GM12878 (cell line): ENCODE data around the gene ERC1. TPM values are rescaled to one million over a fixed set of nuclear protein-coding genes. Genes with fewer than 3 reads are reported as not detected.

Experiments used
- ATAC-seq: fragments of 200-7000 bp; cut with Tn5 transposase; 3 replicates; pipeline ENCODE4 v1.9.1; 2020; ENCODE audit warnings: mild to moderate bottlenecking, moderate library complexity
- BruUV-seq: library from RNA; stranded (reverse); fragments of 400-500 nt; replicated peaks from 2 replicates; lab custom pipeline; 2021; lab: Mats Ljungman, UMichigan
- CTCF ChIA-PET: fragments of 300-600 bp; sonication (Branson Sonifier 250); formaldehyde crosslinking; extraction: SDS; loops from one replicate; lab custom pipeline; 2021; ENCODE audit warnings: inconsistent platforms; lab: Yijun Ruan, JAX
- POLR2A ChIA-PET: fragments of 350-600 bp; formaldehyde crosslinking; extraction: SDS; loops from one replicate; lab custom pipeline; 2021; ENCODE audit warnings: inconsistent platforms; lab: Charles Lee
- RAD21 ChIA-PET: fragments of 300-600 bp; sonication (Branson Sonifier 250); formaldehyde crosslinking; loops from one replicate; lab custom pipeline; 2023; ENCODE audit warnings: antibody characterized with exemption; ENCODE audit not compliant: unreplicated experiment; lab: Charles Lee
- SMC1A ChIA-PET: fragments of 300-600 bp; sonication (Branson Sonifier 250); formaldehyde crosslinking; loops from one replicate; lab custom pipeline; 2023; ENCODE audit not compliant: unreplicated experiment, uncharacterized antibody; lab: Charles Lee
- DNase-seq: peaks from one replicate; pipeline ENCODE4 v3.0.0-alpha.2; 2011; ENCODE audit warnings: low read depth, low spot score
- FAIRE-seq: peaks from 3 replicates; lab custom pipeline; 2011; peaks lifted over from hg19 to GRCh38; lab: Jason Lieb, UNC
- H2AFZ ChIP-seq: 2 replicates; pipeline ENCODE4 v1.6.0; 2011; ENCODE audit warnings: low read depth, low read length, control low read depth; ENCODE audit not compliant: control insufficient read depth
- H3K27ac ChIP-seq: 2 replicates; pipeline ENCODE4 v1.5.1; 2011; ENCODE audit warnings: control low read depth; ENCODE audit not compliant: control insufficient read depth, insufficient read depth
- H3K27me3 ChIP-seq, 2 experiments: replicated peaks in 1 of 2; 2 replicates each; pipeline versions ENCODE4 v1.6.0 to v1.6.1; 2011; ENCODE audit warnings: low read length in 1 of 2; ENCODE audit not compliant: control insufficient read depth in 2 of 2, insufficient read depth in 2 of 2
- H3K36me3 ChIP-seq, 2 experiments: 2 replicates each; pipeline ENCODE4 v1.5.1; 2011; ENCODE audit warnings: low read length in 1 of 2; ENCODE audit not compliant: control insufficient read depth in 2 of 2, insufficient read depth in 2 of 2
- H3K4me1 ChIP-seq: 2 replicates; pipeline ENCODE4 v1.6.1; 2011; ENCODE audit warnings: mild to moderate bottlenecking, low read length, moderate library complexity, mixed read lengths; ENCODE audit not compliant: control insufficient read depth, insufficient read depth
- H3K4me2 ChIP-seq: 2 replicates; pipeline ENCODE4 v1.6.0; 2011; ENCODE audit warnings: control low read depth; ENCODE audit not compliant: control insufficient read depth, insufficient read depth
- H3K4me3 ChIP-seq: fragments of 200-600 bp; sonication (generic); 2 replicates; pipeline ENCODE4 v1.5.1; 2016
- H3K79me2 ChIP-seq: 2 replicates; pipeline ENCODE4 v1.6.0; 2011; ENCODE audit warnings: low read length; ENCODE audit not compliant: control insufficient read depth, insufficient read depth
- H3K9ac ChIP-seq: 2 replicates; pipeline ENCODE4 v1.8.0; 2011; ENCODE audit warnings: low read length, control low read depth, mixed read lengths; ENCODE audit not compliant: control insufficient read depth, insufficient read depth
- H3K9me3 ChIP-seq: replicated peaks from 3 replicates; pipeline ENCODE4 v1.5.1; 2011; ENCODE audit warnings: mild to moderate bottlenecking, low read length; ENCODE audit not compliant: control insufficient read depth, insufficient read depth
- H4K20me1 ChIP-seq: 2 replicates; pipeline ENCODE4 v1.6.0; 2011; ENCODE audit not compliant: control insufficient read depth, insufficient read depth
- HCFC1 ChIP-seq: fragments of 150-350 bp; IDR thresholded peaks from 2 replicates; pipeline ENCODE4 v1.6.1; 2014; ENCODE audit warnings: low read length
- IRF3 ChIP-seq: fragments of 450-650 bp; IDR thresholded peaks from 2 replicates; pipeline ENCODE4 v1.6.1; 2014; ENCODE audit warnings: mild to moderate bottlenecking
- WGBS: methylation state at CpG from one replicate; pipeline ENCODE4 v1.1.6; 2016; ENCODE audit warnings: low lambda C conversion rate; ENCODE audit not compliant: insufficient replicate concordance, insufficient coverage; ENCODE audit errors: missing lambda C conversion rate; 5-methylcytosine and 5-hydroxymethylcytosine counted together
- in situ Hi-C: fragments of 300-500 bp; cut with MboI; formaldehyde crosslinking; loops from 9 replicates; pipeline ENCODE4 v1.14.3; 2018; ENCODE audit warnings: mixed read lengths
- intact Hi-C: fragments of 100-400 bp; cut with micrococcal nuclease; formaldehyde crosslinking; loops from one replicate; pipeline ENCODE4 v1.14.2; 2022; ENCODE audit not compliant: unreplicated experiment
- polyA plus RNA-seq, 11 experiments: library from polyadenylated mRNA; depleted of rRNA in 4 of 11; unstranded in 6 of 11; stranded (reverse) in 5 of 11; fragments of >200 nt; fragmentation: Nextera tagmentation in 4 of 11; fragmentation: Illumina TruSeq in 1 of 11; extraction: Ambion mirVana in 4 of 11; extraction: Trizol in 1 of 11; gene quantifications; 1 replicate in 1 of 11; 2 replicates in 10 of 11; pipeline versions ENCODE4 v1.2.1 to v1.2.3, GENCODE V29; 2011 to 2016; ENCODE audit warnings: inconsistent platforms in 2 of 11, missing spikeins in 2 of 11, low read depth in 1 of 11
- total RNA-seq, 4 experiments: library from RNA; depleted of rRNA in 3 of 4; stranded (reverse); fragments of >200 nt in 3 of 4; fragmentation: Illumina TruSeq in 1 of 4; extraction: Trizol in 1 of 4; gene quantifications; 2 replicates each; pipeline versions ENCODE4 v1.2.1 to v1.2.3, GENCODE V29; 2013 to 2021
- TF ChIP-seq, protein P1 (sequence below): fragments of 150-350 bp; IDR thresholded peaks from 2 replicates; pipeline ENCODE4 v1.6.1; 2016; ENCODE audit warnings: low read depth, low read length
- TF ChIP-seq, protein P2 (sequence below): fragments of 450-650 bp; IDR thresholded peaks from 2 replicates; pipeline ENCODE4 v1.6.1; 2017; ENCODE audit warnings: mild to moderate bottlenecking, moderate library complexity

ERC1 gene
- total and polyA plus RNA-seq, 10 of the 15 experiments (the other 5 are each of a cell fraction or from before 2014, with no cell fraction given): 0.75 to 8.0 (median 5.0) TPM

DNA sequence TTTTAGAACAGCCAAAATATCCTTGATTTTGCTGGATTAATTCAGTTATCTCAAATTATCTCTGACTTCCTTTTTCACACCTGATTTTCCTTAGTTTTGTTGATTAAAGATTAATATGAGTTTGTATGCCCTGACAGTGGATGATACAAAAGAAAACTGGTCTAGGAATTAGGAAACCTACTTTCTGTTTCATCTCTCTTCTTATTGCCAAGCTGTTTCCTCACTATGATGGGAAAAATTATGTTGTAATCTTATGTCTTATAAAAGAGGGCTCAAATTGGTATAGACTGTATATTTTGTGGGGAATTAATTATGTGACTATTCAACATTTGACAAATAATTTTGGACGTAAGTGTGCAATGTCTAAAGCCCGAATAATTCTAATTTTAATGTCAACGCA is 331.8 kb downstream of the ERC1 start (continued):
- no peak for TF ChIP-seq HCFC1
- no peak for TF ChIP-seq IRF3
- TF ChIP-seq, protein P1, sequence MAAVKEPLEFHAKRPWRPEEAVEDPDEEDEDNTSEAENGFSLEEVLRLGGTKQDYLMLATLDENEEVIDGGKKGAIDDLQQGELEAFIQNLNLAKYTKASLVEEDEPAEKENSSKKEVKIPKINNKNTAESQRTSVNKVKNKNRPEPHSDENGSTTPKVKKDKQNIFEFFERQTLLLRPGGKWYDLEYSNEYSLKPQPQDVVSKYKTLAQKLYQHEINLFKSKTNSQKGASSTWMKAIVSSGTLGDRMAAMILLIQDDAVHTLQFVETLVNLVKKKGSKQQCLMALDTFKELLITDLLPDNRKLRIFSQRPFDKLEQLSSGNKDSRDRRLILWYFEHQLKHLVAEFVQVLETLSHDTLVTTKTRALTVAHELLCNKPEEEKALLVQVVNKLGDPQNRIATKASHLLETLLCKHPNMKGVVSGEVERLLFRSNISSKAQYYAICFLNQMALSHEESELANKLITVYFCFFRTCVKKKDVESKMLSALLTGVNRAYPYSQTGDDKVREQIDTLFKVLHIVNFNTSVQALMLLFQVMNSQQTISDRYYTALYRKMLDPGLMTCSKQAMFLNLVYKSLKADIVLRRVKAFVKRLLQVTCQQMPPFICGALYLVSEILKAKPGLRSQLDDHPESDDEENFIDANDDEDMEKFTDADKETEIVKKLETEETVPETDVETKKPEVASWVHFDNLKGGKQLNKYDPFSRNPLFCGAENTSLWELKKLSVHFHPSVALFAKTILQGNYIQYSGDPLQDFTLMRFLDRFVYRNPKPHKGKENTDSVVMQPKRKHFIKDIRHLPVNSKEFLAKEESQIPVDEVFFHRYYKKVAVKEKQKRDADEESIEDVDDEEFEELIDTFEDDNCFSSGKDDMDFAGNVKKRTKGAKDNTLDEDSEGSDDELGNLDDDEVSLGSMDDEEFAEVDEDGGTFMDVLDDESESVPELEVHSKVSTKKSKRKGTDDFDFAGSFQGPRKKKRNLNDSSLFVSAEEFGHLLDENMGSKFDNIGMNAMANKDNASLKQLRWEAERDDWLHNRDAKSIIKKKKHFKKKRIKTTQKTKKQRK: no peak

DNA sequence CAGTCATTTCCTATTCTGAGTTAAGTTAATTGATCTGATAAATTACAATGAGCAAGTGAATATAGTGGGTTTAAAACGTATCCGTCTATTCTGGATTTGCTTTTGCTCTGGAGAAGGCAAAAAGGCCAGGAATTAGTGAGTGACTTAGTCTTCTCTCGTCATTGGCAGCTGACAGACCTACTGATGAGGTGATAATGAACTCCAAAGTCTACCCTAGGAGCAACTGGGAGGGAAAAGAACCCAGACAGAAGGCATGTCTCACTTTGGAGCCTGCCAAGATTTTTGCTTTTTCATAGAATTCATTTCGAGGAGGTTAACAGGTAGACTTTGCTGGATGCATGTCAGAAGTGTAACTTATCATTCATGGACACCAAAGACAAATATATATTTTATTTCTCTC is 333.1 kb downstream of the ERC1 start:
- H3K36me3 ChIP-seq: no peaks in the 10 kb centered on the region
- ChIA-PET CTCF (no interaction called here), POLR2A (no interaction called here), RAD21 (no interaction called here), SMC1A (no interaction called here)
- no peaks in the 10 kb centered on the region for H3K9me3 ChIP-seq
- WGBS: 25% methylated on average over 4 of the region's 4 CpGs
- no peaks in the 10 kb centered on the region for H4K20me1 ChIP-seq
- no peak overlapping the region for H3K4me2 ChIP-seq
- in situ Hi-C loops (no loop called here), intact Hi-C loops (no loop called here)
- no peaks in the 10 kb centered on the region for H3K27me3 ChIP-seq
- BruUV-seq: no TSS peak
- no peaks in the 10 kb centered on the region for H3K79me2 ChIP-seq
- H3K4me1 ChIP-seq: peaks cover 4% of the 10 kb centered on the region; the same call in 1 of the 2 replicates
- no peak overlapping the region for H3K4me3 ChIP-seq
- TF ChIP-seq, protein P2, sequence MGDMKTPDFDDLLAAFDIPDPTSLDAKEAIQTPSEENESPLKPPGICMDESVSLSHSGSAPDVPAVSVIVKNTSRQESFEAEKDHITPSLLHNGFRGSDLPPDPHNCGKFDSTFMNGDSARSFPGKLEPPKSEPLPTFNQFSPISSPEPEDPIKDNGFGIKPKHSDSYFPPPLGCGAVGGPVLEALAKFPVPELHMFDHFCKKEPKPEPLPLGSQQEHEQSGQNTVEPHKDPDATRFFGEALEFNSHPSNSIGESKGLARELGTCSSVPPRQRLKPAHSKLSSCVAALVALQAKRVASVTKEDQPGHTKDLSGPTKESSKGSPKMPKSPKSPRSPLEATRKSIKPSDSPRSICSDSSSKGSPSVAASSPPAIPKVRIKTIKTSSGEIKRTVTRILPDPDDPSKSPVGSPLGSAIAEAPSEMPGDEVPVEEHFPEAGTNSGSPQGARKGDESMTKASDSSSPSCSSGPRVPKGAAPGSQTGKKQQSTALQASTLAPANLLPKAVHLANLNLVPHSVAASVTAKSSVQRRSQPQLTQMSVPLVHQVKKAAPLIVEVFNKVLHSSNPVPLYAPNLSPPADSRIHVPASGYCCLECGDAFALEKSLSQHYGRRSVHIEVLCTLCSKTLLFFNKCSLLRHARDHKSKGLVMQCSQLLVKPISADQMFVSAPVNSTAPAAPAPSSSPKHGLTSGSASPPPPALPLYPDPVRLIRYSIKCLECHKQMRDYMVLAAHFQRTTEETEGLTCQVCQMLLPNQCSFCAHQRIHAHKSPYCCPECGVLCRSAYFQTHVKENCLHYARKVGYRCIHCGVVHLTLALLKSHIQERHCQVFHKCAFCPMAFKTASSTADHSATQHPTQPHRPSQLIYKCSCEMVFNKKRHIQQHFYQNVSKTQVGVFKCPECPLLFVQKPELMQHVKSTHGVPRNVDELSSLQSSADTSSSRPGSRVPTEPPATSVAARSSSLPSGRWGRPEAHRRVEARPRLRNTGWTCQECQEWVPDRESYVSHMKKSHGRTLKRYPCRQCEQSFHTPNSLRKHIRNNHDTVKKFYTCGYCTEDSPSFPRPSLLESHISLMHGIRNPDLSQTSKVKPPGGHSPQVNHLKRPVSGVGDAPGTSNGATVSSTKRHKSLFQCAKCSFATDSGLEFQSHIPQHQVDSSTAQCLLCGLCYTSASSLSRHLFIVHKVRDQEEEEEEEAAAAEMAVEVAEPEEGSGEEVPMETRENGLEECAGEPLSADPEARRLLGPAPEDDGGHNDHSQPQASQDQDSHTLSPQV: no peak
- H3K9ac ChIP-seq: no peak overlapping the region
- no peak overlapping the region for H3K27ac ChIP-seq
- DNase-seq (no peak), ATAC-seq (no peak), FAIRE-seq (no peak)
- no peak overlapping the region for H2AFZ ChIP-seq
